PFSK-1 (cell line): ENCODE results near the gene ATXN1.

Experiments used
- FOXP2 ChIP-seq: optimal IDR thresholded peaks from 2 replicates; pipeline ENCODE3; 2011; ENCODE audit warnings: borderline replicate concordance, control low read depth, inconsistent platforms; ENCODE audit not compliant: insufficient read depth; ENCODE audit errors: extremely low read length, extremely low read depth
- POLR2AphosphoS5 ChIP-seq: IDR thresholded peaks from 2 replicates; pipeline ENCODE4 v1.6.1; 2012; ENCODE audit warnings: low read depth, mild to moderate bottlenecking, control low read depth, low read length, moderate library complexity
- REST ChIP-seq, 2 experiments: IDR thresholded peaks; 2 replicates each; pipeline versions ENCODE4 v1.6.1 to v1.8.0; 2011 to 2012; ENCODE audit warnings: low read depth in 2 of 2, low read length in 2 of 2, control low read depth in 1 of 2, inconsistent platforms in 1 of 2, mild to moderate bottlenecking in 1 of 2, moderate library complexity in 1 of 2; ENCODE audit not compliant: insufficient read depth in 1 of 2
- SIN3A ChIP-seq: IDR thresholded peaks from 2 replicates; pipeline ENCODE4 v1.6.1; 2012; ENCODE audit warnings: mild to moderate bottlenecking, low read length, moderate library complexity, borderline replicate concordance; ENCODE audit not compliant: insufficient read depth
- TAF1 ChIP-seq: IDR thresholded peaks from 2 replicates; pipeline ENCODE4 v1.6.1; 2012; ENCODE audit warnings: low read length, control low read depth, borderline replicate concordance; ENCODE audit not compliant: insufficient read depth

ATXN1 gene

GRCh38 chr6:16487996-16488674 is 273.1 kb downstream of the ATXN1 start:
- no peak for TF ChIP-seq REST (IDR thresholded peaks at IDR 0.05; ENCODE audit: insufficient read depth in 1 of 2, low read depth in 2 of 2, low read length in 2 of 2)
- TF ChIP-seq FOXP2, result no peak
- no peak; the same call in 1 of the 2 replicates for TF ChIP-seq POLR2AphosphoS5
- TF ChIP-seq SIN3A, result no peak
- TF ChIP-seq TAF1, result no peak

- TF ChIP-seq FOXP2, result no peak
- TF ChIP-seq REST (IDR thresholded peaks at IDR 0.05; ENCODE audit: insufficient read depth in 1 of 2, low read depth in 2 of 2, low read length in 2 of 2), result no peak
- no peak for TF ChIP-seq POLR2AphosphoS5
- no peak for TF ChIP-seq SIN3A
- no peak for TF ChIP-seq TAF1
Observed at GRCh38 chr6:16486661-16487060, 274.6 kb downstream of the ATXN1 start.

GRCh38 chr6:16483315-16483875 is 277.9 kb downstream of the ATXN1 start:
- no peak for TF ChIP-seq POLR2AphosphoS5
- no peak for TF ChIP-seq REST (IDR thresholded peaks at IDR 0.05; ENCODE audit: insufficient read depth in 1 of 2, low read depth in 2 of 2, low read length in 2 of 2)
- no peak for TF ChIP-seq FOXP2
- TF ChIP-seq TAF1, result no peak
- TF ChIP-seq SIN3A, result no peak

GRCh38 chr6:16482702-16483314 is 278.5 kb downstream of the ATXN1 start:
- TF ChIP-seq TAF1 (no peak), REST (IDR thresholded peaks at IDR 0.05; ENCODE audit: insufficient read depth in 1 of 2, low read depth in 2 of 2, low read length in 2 of 2) (no peak), POLR2AphosphoS5 (no peak), SIN3A (no peak), FOXP2 (no peak)
